GM18505 (cell line): ENCODE measurements around the gene CDKN2B-AS1.
A peak's percentile ranks its signal among the peaks of the same experiment; 100 is the strongest.
"Not testable (repeated sequence)": the region's sequence is repeated elsewhere in the genome, so short reads cannot be mapped to it uniquely, and the experiment has no call there.

Experiments
- ATAC-seq: cut with Tn5 transposase; IDR thresholded peaks from one replicate; pipeline ENCODE4 v1.9.1; 2021; ENCODE audit not compliant: unreplicated experiment
- POLR2A ChIP-seq: IDR thresholded peaks from 4 replicates; pipeline ENCODE4 v1.6.1; 2011; ENCODE audit warnings: borderline replicate concordance; ENCODE audit not compliant: insufficient read depth, insufficient read length; ENCODE audit errors: extremely low read depth

CDKN2B-AS1 gene

GRCh38 chr9:21994556-21995005 is at the start of gene CDKN2B-AS1:
Gene CDKN2B-AS1, plus strand, starts transcription at chr9:21994791.
- TF ChIP-seq POLR2A: no peak
- peak; percentile 44 for ATAC-seq

- ATAC-seq: no peak
- TF ChIP-seq POLR2A: no peak
Observed at GRCh38 chr9:21945606-21946005, 49.0 kb upstream of the CDKN2B-AS1 start.

GRCh38 chr9:21958833-21959232 is 35.8 kb upstream of the CDKN2B-AS1 start:
- ATAC-seq: no peak
- TF ChIP-seq POLR2A: no peak

- ATAC-seq: not testable (repeated sequence)
Observed at GRCh38 chr9:21959268-21959667, 35.3 kb upstream of the CDKN2B-AS1 start.

- no peak for TF ChIP-seq POLR2A
- ATAC-seq: no peak
Observed at GRCh38 chr9:21961569-21961968, 33.0 kb upstream of the CDKN2B-AS1 start.

GRCh38 chr9:21964925-21965385 is 29.6 kb upstream of the CDKN2B-AS1 start:
- TF ChIP-seq POLR2A: no peak
- ATAC-seq: peak; percentile 56

GRCh38 chr9:21965401-21965951 is 29.1 kb upstream of the CDKN2B-AS1 start:
- ATAC-seq: peak; percentile 87
- no peak for TF ChIP-seq POLR2A

- no peak for TF ChIP-seq POLR2A
- ATAC-seq: no peak
Observed at GRCh38 chr9:21966140-21966851, 28.3 kb upstream of the CDKN2B-AS1 start.

GRCh38 chr9:21967169-21967568 is 27.4 kb upstream of the CDKN2B-AS1 start:
- TF ChIP-seq POLR2A: no peak
- no peak for ATAC-seq

GRCh38 chr9:21967702-21968101 is 26.9 kb upstream of the CDKN2B-AS1 start:
- ATAC-seq: no peak
- no peak for TF ChIP-seq POLR2A

GRCh38 chr9:21968331-21969010 is 26.1 kb upstream of the CDKN2B-AS1 start:
- ATAC-seq: no peak
- TF ChIP-seq POLR2A: no peak

- TF ChIP-seq POLR2A: no peak
- ATAC-seq: no peak
Observed at GRCh38 chr9:21969011-21969940, 25.3 kb upstream of the CDKN2B-AS1 start.
